ENCODE results near the gene ZNF304.

Gene ZNF304

GRCh38 chr19:57334191-57334590, 16.9 kb upstream of the ZNF304 start:
- TF ChIP-seq YY1 (IDR thresholded peaks at IDR 0.05; ENCODE audit: insufficient read depth, insufficient read length): no peak
- TF ChIP-seq SUZ12 (IDR thresholded peaks at IDR 0.05; ENCODE audit: extremely low read depth, insufficient read depth, insufficient read length): no peak
- TF ChIP-seq ZNF274 (IDR thresholded peaks at IDR 0.05; ENCODE audit: low read depth, low read length): no peak
- Histone ChIP-seq H3K4me3 (ENCODE audit: insufficient read length, low read depth) (no peak overlapping the region), H3K9me3 (ENCODE audit: insufficient read depth, low read length) (no peaks in the 10 kb centered on the region), H3K9ac (ENCODE audit: insufficient read length, low read depth) (no peak overlapping the region), H3K27me3 (ENCODE audit: insufficient read depth, insufficient read length) (no peaks in the 10 kb centered on the region), H3K36me3 (ENCODE audit: insufficient read depth, insufficient read length, low read length) (peaks cover 7% of the 10 kb centered on the region), H3K4me1 (ENCODE audit: insufficient read depth, insufficient read length) (peaks cover 1% of the 10 kb centered on the region)
- DNase-seq (ENCODE audit: low read depth, low spot score): no peak

- no peaks in the 10 kb centered on the region for H3K9me3 ChIP-seq (ENCODE audit: insufficient read depth, low read length)
- H3K4me1 ChIP-seq (ENCODE audit: insufficient read depth, insufficient read length): peaks cover 1% of the 10 kb centered on the region
- TF ChIP-seq YY1 (IDR thresholded peaks at IDR 0.05; ENCODE audit: insufficient read depth, insufficient read length) (no peak), SUZ12 (IDR thresholded peaks at IDR 0.05; ENCODE audit: extremely low read depth, insufficient read depth, insufficient read length) (no peak), ZNF274 (IDR thresholded peaks at IDR 0.05; ENCODE audit: low read depth, low read length) (no peak)
- no peak overlapping the region for H3K4me3 ChIP-seq (ENCODE audit: insufficient read length, low read depth)
- H3K9ac ChIP-seq (ENCODE audit: insufficient read length, low read depth): no peak overlapping the region
- no peaks in the 10 kb centered on the region for H3K36me3 ChIP-seq (ENCODE audit: insufficient read depth, insufficient read length, low read length)
- DNase-seq (ENCODE audit: low read depth, low spot score): no peak
- H3K27me3 ChIP-seq (ENCODE audit: insufficient read depth, insufficient read length): no peaks in the 10 kb centered on the region
Observed at GRCh38 chr19:57338877-57339276, 12.2 kb upstream of the ZNF304 start.

- TF ChIP-seq ZNF274 (IDR thresholded peaks at IDR 0.05; ENCODE audit: low read depth, low read length) (no peak), YY1 (IDR thresholded peaks at IDR 0.05; ENCODE audit: insufficient read depth, insufficient read length) (no peak), SUZ12 (IDR thresholded peaks at IDR 0.05; ENCODE audit: extremely low read depth, insufficient read depth, insufficient read length) (no peak)
- Histone ChIP-seq H3K9ac (ENCODE audit: insufficient read length, low read depth) (no peak overlapping the region), H3K4me3 (ENCODE audit: insufficient read length, low read depth) (no peak overlapping the region), H3K9me3 (ENCODE audit: insufficient read depth, low read length) (no peaks in the 10 kb centered on the region), H3K4me1 (ENCODE audit: insufficient read depth, insufficient read length) (peaks cover 1% of the 10 kb centered on the region), H3K27me3 (ENCODE audit: insufficient read depth, insufficient read length) (no peaks in the 10 kb centered on the region), H3K36me3 (ENCODE audit: insufficient read depth, insufficient read length, low read length) (no peaks in the 10 kb centered on the region)
- DNase-seq (ENCODE audit: low read depth, low spot score): no peak
Observed at GRCh38 chr19:57342582-57342981, 8.5 kb upstream of the ZNF304 start.

- no peak for DNase-seq (ENCODE audit: low read depth, low spot score)
- peaks cover 10% of the 10 kb centered on the region for H3K36me3 ChIP-seq (ENCODE audit: insufficient read depth, insufficient read length, low read length)
- no peak for TF ChIP-seq SUZ12 (IDR thresholded peaks at IDR 0.05; ENCODE audit: extremely low read depth, insufficient read depth, insufficient read length)
- no peak for TF ChIP-seq YY1 (IDR thresholded peaks at IDR 0.05; ENCODE audit: insufficient read depth, insufficient read length)
- TF ChIP-seq ZNF274 (IDR thresholded peaks at IDR 0.05; ENCODE audit: low read depth, low read length): no peak
Observed at GRCh38 chr19:57348136-57348535, 2.9 kb upstream of the ZNF304 start.

GRCh38 chr19:57351867-57352266, 796 bp downstream of the ZNF304 start:
- peaks cover 46% of the 10 kb centered on the region for H3K36me3 ChIP-seq (ENCODE audit: insufficient read depth, insufficient read length, low read length)
- no peaks in the 10 kb centered on the region for H3K27me3 ChIP-seq (ENCODE audit: insufficient read depth, insufficient read length)
- H3K4me3 ChIP-seq (ENCODE audit: insufficient read length, low read depth): peak overlapping the region; percentile 98
- TF ChIP-seq ZNF274 (IDR thresholded peaks at IDR 0.05; ENCODE audit: low read depth, low read length) (no peak), SUZ12 (IDR thresholded peaks at IDR 0.05; ENCODE audit: extremely low read depth, insufficient read depth, insufficient read length) (no peak), YY1 (IDR thresholded peaks at IDR 0.05; ENCODE audit: insufficient read depth, insufficient read length) (no peak)
- H3K9me3 ChIP-seq (ENCODE audit: insufficient read depth, low read length): no peaks in the 10 kb centered on the region
- H3K4me1 ChIP-seq (ENCODE audit: insufficient read depth, insufficient read length): no peaks in the 10 kb centered on the region
- peak overlapping the region; percentile 96 for H3K9ac ChIP-seq (ENCODE audit: insufficient read length, low read depth)
- DNase-seq (ENCODE audit: low read depth, low spot score): no peak

More at GRCh38 chr19:57348136-57348535, 2.9 kb upstream of the ZNF304 start:
- Histone ChIP-seq H3K9me3 (ENCODE audit: insufficient read depth, low read length) (no peaks in the 10 kb centered on the region), H3K9ac (ENCODE audit: insufficient read length, low read depth) (no peak overlapping the region), H3K4me3 (ENCODE audit: insufficient read length, low read depth) (no peak overlapping the region), H3K4me1 (ENCODE audit: insufficient read depth, insufficient read length) (no peaks in the 10 kb centered on the region), H3K27me3 (ENCODE audit: insufficient read depth, insufficient read length) (no peaks in the 10 kb centered on the region)

GRCh38 chr19:57355916-57356315, 4.8 kb downstream of the ZNF304 start:
- no peaks in the 10 kb centered on the region for H3K4me1 ChIP-seq (ENCODE audit: insufficient read depth, insufficient read length)
- H3K36me3 ChIP-seq (ENCODE audit: insufficient read depth, insufficient read length, low read length): peaks cover 74% of the 10 kb centered on the region
- no peak overlapping the region for H3K4me3 ChIP-seq (ENCODE audit: insufficient read length, low read depth)
- DNase-seq (ENCODE audit: low read depth, low spot score): no peak
- no peaks in the 10 kb centered on the region for H3K9me3 ChIP-seq (ENCODE audit: insufficient read depth, low read length)
- H3K27me3 ChIP-seq (ENCODE audit: insufficient read depth, insufficient read length): no peaks in the 10 kb centered on the region
- no peak for TF ChIP-seq YY1 (IDR thresholded peaks at IDR 0.05; ENCODE audit: insufficient read depth, insufficient read length)
- no peak overlapping the region for H3K9ac ChIP-seq (ENCODE audit: insufficient read length, low read depth)

- peaks cover 71% of the 10 kb centered on the region for H3K36me3 ChIP-seq (ENCODE audit: insufficient read depth, insufficient read length, low read length)
Observed at GRCh38 chr19:57357406-57357805, 6.3 kb downstream of the ZNF304 start.

GRCh38 chr19:57359300-57359699, 8.2 kb downstream of the ZNF304 start:
- TF ChIP-seq YY1 (IDR thresholded peaks at IDR 0.05; ENCODE audit: insufficient read depth, insufficient read length) (no peak), SUZ12 (IDR thresholded peaks at IDR 0.05; ENCODE audit: extremely low read depth, insufficient read depth, insufficient read length) (no peak), ZNF274 (IDR thresholded peaks at IDR 0.05; ENCODE audit: low read depth, low read length) (no peak)
- Histone ChIP-seq H3K4me1 (ENCODE audit: insufficient read depth, insufficient read length) (no peaks in the 10 kb centered on the region), H3K9me3 (ENCODE audit: insufficient read depth, low read length) (no peaks in the 10 kb centered on the region), H3K27me3 (ENCODE audit: insufficient read depth, insufficient read length) (no peaks in the 10 kb centered on the region), H3K4me3 (ENCODE audit: insufficient read length, low read depth) (no peak overlapping the region), H3K36me3 (ENCODE audit: insufficient read depth, insufficient read length, low read length) (peaks cover 53% of the 10 kb centered on the region), H3K9ac (ENCODE audit: insufficient read length, low read depth) (no peak overlapping the region)
- DNase-seq (ENCODE audit: low read depth, low spot score): no peak

More at GRCh38 chr19:57357406-57357805, 6.3 kb downstream of the ZNF304 start:
- H3K9me3 ChIP-seq (ENCODE audit: insufficient read depth, low read length): no peaks in the 10 kb centered on the region
- H3K9ac ChIP-seq (ENCODE audit: insufficient read length, low read depth): no peak overlapping the region
- H3K4me3 ChIP-seq (ENCODE audit: insufficient read length, low read depth): no peak overlapping the region
- TF ChIP-seq ZNF274 (IDR thresholded peaks at IDR 0.05; ENCODE audit: low read depth, low read length): no peak
- TF ChIP-seq SUZ12 (IDR thresholded peaks at IDR 0.05; ENCODE audit: extremely low read depth, insufficient read depth, insufficient read length): no peak
- no peak for TF ChIP-seq YY1 (IDR thresholded peaks at IDR 0.05; ENCODE audit: insufficient read depth, insufficient read length)
- H3K27me3 ChIP-seq (ENCODE audit: insufficient read depth, insufficient read length): no peaks in the 10 kb centered on the region
- DNase-seq (ENCODE audit: low read depth, low spot score): no peak
- H3K4me1 ChIP-seq (ENCODE audit: insufficient read depth, insufficient read length): no peaks in the 10 kb centered on the region
